HG03139 (cell line): ENCODE measurements around the gene NSG2.
"Not testable (repeated sequence)": the region's sequence is repeated elsewhere in the genome, so short reads cannot be mapped to it uniquely, and the experiment has no call there.

Source experiments
- ATAC-seq: cut with Tn5 transposase; IDR thresholded peaks from one replicate; pipeline ENCODE4 v1.9.1; 2021; ENCODE audit not compliant: unreplicated experiment

The NSG2 gene

DNA sequence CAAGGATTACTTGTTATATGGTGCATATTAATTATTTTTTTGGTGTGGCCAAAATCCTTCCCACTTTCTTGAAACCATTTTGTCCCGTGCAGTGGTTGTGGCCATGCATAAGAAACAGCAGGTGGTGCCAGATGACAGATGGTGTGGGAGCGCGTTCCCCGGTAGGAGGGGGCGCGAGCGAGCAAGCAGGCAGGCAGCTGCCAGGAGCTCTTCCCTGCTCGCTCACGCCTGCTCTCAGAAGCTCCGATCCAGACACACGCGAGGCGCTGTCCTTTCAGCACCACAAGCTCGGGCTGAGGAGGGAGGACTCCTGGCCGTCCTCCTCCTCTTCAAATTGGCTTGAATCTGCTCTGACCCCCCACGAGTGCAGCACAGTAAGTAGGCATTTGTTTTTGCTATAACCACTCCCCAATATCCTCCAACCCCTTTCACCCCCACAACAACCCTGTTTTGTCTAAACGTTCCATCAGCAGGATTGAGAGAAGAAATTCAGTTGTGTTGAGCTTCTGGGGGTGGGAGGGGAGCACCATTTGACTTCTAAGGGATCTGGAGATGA is at the start of gene NSG2:
NSG2 (plus strand) TSS at position 237 of the 556 bp plus-strand sequence. CDS start 1,050 bp downstream, outside the sequence.
- peak; percentile 83 for ATAC-seq

- no peak for ATAC-seq
These were observed 48.2 kb upstream of the NSG2 start for GRCh38 chr5:173997331-173997730.

DNA sequence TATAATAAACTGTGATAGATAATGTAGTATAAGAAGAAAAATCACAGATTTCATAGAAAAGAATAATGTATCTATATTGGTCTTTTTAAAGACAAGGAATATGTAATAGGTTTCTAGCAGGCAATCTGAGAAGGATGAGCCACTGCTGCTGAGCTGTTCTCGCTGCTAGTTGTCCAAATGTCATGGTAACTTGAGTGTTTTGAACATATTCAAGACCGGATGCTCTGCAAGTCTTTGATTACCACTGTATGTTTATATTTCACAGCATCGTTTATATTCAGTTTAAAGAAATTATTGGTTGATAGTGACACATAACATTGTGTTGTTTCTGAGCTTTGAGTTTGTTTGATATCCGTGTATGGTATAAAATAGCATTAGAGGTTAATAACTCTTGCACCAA is 47.0 kb upstream of the NSG2 start:
- ATAC-seq, result no peak

GRCh38 chr5:174000076-174000475 is 45.4 kb upstream of the NSG2 start:
- ATAC-seq, result no peak

DNA sequence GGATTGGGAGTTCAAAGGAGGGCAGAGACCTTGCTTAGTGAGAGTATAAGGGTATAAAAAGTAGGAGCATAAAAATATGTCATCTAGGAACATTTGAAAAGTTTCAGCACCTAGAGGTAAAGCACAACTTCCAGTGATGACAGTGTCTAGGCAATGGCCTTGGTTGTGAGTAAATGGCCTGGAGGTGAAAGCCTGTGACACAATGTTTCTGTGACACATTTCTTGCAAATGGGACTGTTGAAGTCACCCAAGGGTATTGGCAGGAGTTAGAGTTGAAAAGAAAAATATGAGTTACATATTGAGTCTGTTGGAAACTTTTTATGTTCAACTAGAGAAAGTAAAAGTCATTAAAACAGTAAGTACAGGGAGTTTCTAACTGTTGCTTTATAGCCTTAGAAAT is 41.7 kb upstream of the NSG2 start:
- ATAC-seq, result no peak

- no peak for ATAC-seq
These were observed 36.6 kb upstream of the NSG2 start for GRCh38 chr5:174008922-174009321.

- no peak for ATAC-seq
These were observed 35.1 kb upstream of the NSG2 start for GRCh38 chr5:174010365-174010764.

- ATAC-seq, result no peak
These were observed 34.1 kb upstream of the NSG2 start for GRCh38 chr5:174011441-174011840.

DNA sequence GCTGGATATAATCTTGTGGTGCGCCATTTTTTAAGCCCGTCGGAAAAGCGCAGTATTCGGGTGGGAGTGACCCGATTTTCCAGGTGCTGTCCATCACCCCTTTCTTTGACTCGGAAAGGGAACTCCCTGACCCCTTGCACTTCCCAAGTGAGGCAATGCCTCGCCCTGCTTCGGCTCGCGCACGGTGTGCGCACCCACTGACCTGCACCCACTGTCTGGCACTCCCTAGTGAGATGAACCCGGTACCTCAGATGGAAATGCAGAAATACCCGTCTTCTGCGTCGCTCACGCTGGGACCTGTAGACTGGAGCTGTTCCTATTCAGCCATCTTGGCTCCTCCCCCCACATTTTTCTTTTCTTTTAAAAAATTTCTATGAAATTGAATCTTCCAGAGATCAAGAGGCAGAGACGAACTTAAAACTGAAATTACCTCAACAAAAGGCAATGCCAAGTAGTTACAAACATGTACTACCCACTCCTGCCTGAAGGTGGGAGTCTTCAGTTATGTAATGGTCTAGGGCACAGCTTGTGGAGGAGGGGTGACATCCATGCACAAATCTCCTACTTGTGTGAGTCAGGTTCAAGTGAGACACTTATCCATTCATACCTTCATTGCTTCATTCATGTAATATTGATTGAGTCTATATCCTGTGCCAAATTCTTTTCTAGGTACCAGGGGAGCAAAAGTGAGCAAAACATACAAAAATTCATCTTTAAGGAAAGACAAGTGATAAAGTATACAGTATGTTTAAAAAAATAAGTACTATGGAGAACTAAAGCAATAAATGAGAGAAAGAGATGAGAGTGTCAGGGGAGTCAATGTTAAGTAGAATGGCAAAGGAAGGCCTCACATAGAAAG is 25.2 kb upstream of the NSG2 start:
- ATAC-seq, result not testable (repeated sequence)

GRCh38 chr5:174020928-174021304 is 24.6 kb upstream of the NSG2 start:
- ATAC-seq, result no peak

- ATAC-seq, result no peak
These were observed 23.0 kb upstream of the NSG2 start for GRCh38 chr5:174022384-174023095.

GRCh38 chr5:174030286-174030685 is 15.2 kb upstream of the NSG2 start:
- no peak for ATAC-seq

- ATAC-seq, result no peak
These were observed 846 bp upstream of the NSG2 start for GRCh38 chr5:174044466-174045254.

- no peak for ATAC-seq
These were observed 1.1 kb downstream of the NSG2 start for GRCh38 chr5:174046558-174046957.

GRCh38 chr5:174047472-174048099 is 2.1 kb downstream of the NSG2 start:
- ATAC-seq, result no peak

GRCh38 chr5:174052636-174053035 is 7.1 kb downstream of the NSG2 start:
- no peak for ATAC-seq

DNA sequence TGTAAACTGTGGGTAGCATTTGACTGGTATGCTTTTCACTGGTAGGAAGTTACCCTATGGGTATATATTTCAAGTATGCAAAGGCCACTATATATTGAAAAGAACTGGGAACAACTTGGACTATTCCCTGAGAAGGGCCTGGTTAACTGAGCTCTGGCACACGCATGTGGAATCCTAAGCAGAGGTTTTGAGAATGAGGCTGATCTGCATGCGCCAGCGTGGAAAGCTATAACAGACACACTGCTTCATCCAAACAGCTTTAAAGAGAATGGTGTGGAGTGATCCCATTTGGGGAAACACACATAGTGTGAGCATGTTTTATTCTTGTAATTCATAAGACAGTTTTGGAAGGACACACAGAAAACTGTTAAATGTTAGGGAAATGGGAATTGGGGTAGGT is 8.4 kb downstream of the NSG2 start:
- ATAC-seq, result no peak

GRCh38 chr5:174056064-174056847 is 10.8 kb downstream of the NSG2 start:
- no peak for ATAC-seq

- no peak for ATAC-seq
These were observed 11.7 kb downstream of the NSG2 start for GRCh38 chr5:174057206-174057605.
